ENCODE data around the gene CHRNA9. TPM values are rescaled to one million over a fixed set of nuclear protein-coding genes. Genes with fewer than 3 reads are reported as not detected.

The CHRNA9 gene
- total RNA-seq, 1 donor from 2014 or later = not detected

GRCh38 chr4:40403081-40403480, 67.9 kb downstream of the CHRNA9 start:
- Histone ChIP-seq H3K27ac (no peak overlapping the region), H3K27me3 (no peaks in the 10 kb centered on the region), H3K4me1 (peaks cover 7% of the 10 kb centered on the region), H3K9me3 (no peaks in the 10 kb centered on the region), H3K36me3 (no peaks in the 10 kb centered on the region), H3K4me3 (no peak overlapping the region)
- TF ChIP-seq CTCF (IDR thresholded peaks at IDR 0.05) (no peak), POLR2AphosphoS5 (IDR thresholded peaks at IDR 0.05; ENCODE audit: insufficient read depth in 1 of 2, low read depth in 1 of 2) (no peak), POLR2A (IDR thresholded peaks at IDR 0.05) (no peak)
- intact Hi-C loops (cut with DNase I) = loop anchor here (1.0 kb wide), 1 partner anchor 13 kb away; no protein-coding TSS in a partner anchor
- DNase-seq (ENCODE audit: extremely low spot score in 2 of 2) = no peak

Small RNAs within 50 kb of the gene (small RNA-seq; reads per million reads assigned to genes)
- not detected for gene RNU7-74P

Other genes starting within 250 kb of the CHRNA9 start
- 2.9 TPM for gene RHOH, start 138.3 kb upstream of the CHRNA9 start, total RNA-seq

Data from vagina (tissue), 2 donors.